ENCODE measurements around the gene DHRS2.
A peak's percentile ranks its signal among the peaks of the same experiment; 100 is the strongest.
"Not testable (repeated sequence)": the region's sequence is repeated elsewhere in the genome, so short reads cannot be mapped to it uniquely, and the experiment has no call there.

DHRS2 gene

GRCh38 chr14:23650506-23650905 is 14.3 kb downstream of the DHRS2 start:
- DNase-seq: no peak

- DNase-seq: no peak
Measured at GRCh38 chr14:23653051-23653450, 16.9 kb downstream of the DHRS2 start.

- no peak for DNase-seq
Measured at GRCh38 chr14:23654231-23654630, 18.1 kb downstream of the DHRS2 start.

- no peak for DNase-seq
Measured at GRCh38 chr14:23657959-23658470, 21.9 kb downstream of the DHRS2 start.

- no peak for DNase-seq
Measured at GRCh38 chr14:23660290-23661226, 24.4 kb downstream of the DHRS2 start.

- no peak for DNase-seq
Measured at GRCh38 chr14:23661542-23661941, 25.4 kb downstream of the DHRS2 start.

- no peak for DNase-seq
Measured at GRCh38 chr14:23663127-23663526, 27.0 kb downstream of the DHRS2 start.

- DNase-seq: no peak
Measured at GRCh38 chr14:23663711-23664110, 27.5 kb downstream of the DHRS2 start.

- DNase-seq: no peak
Measured at GRCh38 chr14:23664207-23664885, 28.2 kb downstream of the DHRS2 start.

- DNase-seq: no peak
Measured at GRCh38 chr14:23665302-23666016, 29.3 kb downstream of the DHRS2 start.

GRCh38 chr14:23667134-23667533 is 31.0 kb downstream of the DHRS2 start:
- DNase-seq: no peak

GRCh38 chr14:23669441-23669840 is 33.3 kb downstream of the DHRS2 start:
- no peak for DNase-seq

GRCh38 chr14:23670481-23670880 is 34.3 kb downstream of the DHRS2 start:
- DNase-seq: no peak

- no peak for DNase-seq
Measured at GRCh38 chr14:23672200-23672599, 36.0 kb downstream of the DHRS2 start.

GRCh38 chr14:23675337-23675736 is 39.2 kb downstream of the DHRS2 start:
- no peak for DNase-seq

GRCh38 chr14:23675906-23676305 is 39.7 kb downstream of the DHRS2 start:
- no peak for DNase-seq

GRCh38 chr14:23681337-23681736 is 45.2 kb downstream of the DHRS2 start:
- no peak for DNase-seq

GRCh38 chr14:23689709-23690514 is 53.7 kb downstream of the DHRS2 start:
- DNase-seq: not testable (repeated sequence)

- no peak for DNase-seq
Measured at GRCh38 chr14:23692416-23692815, 56.3 kb downstream of the DHRS2 start.

GRCh38 chr14:23693252-23693775 is 57.1 kb downstream of the DHRS2 start:
- DNase-seq: no peak

GRCh38 chr14:23694085-23694948 is 58.2 kb downstream of the DHRS2 start:
- DNase-seq: peak; percentile 25

Measured in suppressor macrophage treated with lipopolysaccharide for 4 hours (primary cell).